Stimulated activated CD4-positive, alpha-beta T cell treated with anti-CD3 and anti-CD28 coated beads, Interleukin-12 subunit alpha, Interleukin-12 subunit beta, amount 100 ng/mL, for 48 hours (primary cell): ENCODE results near the gene TRDMT1.
A peak's percentile ranks its signal among the peaks of the same experiment; 100 is the strongest.
"Not testable (repeated sequence)": the region's sequence is repeated elsewhere in the genome, so short reads cannot be mapped to it uniquely, and the experiment has no call there.

Experiments
- DNase-seq, 3 donors: peaks; one replicate each; pipeline ENCODE4 v3.0.0-alpha.2; 2020; ENCODE audit warnings: low read depth in 2 of 3, low spot score in 1 of 3

TRDMT1 gene

DNA sequence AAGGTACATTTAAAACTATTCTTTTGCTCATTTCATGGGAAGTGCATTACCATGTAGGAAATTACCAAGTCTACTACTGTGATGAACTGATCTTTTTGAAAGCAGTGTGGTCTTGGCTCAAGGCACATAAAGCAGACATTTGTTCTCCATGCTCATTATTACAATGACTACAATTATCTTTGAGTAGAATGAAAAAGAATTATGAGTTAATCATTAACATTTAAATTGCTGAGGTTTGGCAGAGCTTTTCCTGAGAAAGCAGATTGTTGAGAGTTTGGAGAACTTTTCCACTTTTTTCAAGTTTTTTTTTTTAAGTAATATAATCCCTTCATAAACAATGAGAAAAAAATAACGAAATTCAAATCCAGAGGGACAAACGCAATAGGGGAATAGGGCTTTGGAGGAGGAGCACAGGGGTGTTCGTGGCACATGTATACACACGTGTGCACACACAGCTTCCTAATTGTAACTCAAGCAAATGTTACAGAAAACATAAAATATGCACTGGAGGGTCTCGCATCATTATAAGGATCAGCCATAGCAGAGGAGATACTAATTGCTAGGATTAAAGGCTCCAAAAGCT is 62.9 kb downstream of the TRDMT1 start:
- no peak for DNase-seq

DNA sequence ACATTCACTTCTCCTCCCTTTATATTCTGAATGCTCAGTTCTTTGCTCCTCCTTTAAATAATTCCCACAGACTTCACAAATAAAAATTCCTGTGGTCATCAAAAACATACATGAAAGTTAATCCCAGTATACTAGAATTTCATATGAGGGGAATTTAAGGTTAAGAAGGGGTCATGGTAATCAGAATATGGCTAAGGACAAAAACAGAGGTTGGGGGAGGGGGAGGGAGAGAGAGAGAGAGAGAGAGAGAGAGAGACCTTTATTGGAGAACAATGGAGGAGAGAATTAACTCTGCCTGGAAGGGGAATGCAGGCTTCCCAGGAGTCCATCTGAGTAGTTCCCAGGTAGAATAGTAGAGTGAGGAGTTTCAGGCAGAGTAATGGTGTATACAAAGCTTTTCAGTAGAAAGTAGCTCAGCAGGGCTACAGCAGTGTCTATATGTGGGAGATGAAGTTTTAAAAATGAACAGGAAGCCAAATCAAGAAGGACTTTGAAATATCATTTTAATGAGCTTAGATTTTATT is 66.7 kb downstream of the TRDMT1 start:
- no peak for DNase-seq

GRCh38 chr10:17134282-17134681 is 67.2 kb downstream of the TRDMT1 start:
- DNase-seq: no peak

DNA sequence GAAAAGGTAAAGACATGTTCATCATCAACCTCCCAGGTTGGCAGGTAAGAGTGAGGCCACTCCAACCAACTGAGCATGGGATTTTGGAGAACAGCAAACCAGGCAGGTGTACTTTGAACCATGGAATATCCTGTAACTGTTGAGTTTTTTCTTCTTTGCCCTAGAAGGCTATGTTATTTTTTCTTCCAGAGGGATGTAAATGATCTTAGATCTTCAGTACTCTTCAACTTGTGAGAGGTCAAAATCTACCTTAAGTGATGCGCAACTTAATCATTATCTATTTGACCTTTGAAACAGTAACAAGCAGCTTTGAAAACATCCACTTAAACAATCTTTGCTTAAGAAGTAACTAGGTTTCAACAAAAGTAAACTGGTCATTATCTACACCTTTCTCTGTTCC is 71.7 kb downstream of the TRDMT1 start, which contains the start of gene CUBN:
TSS of gene CUBN (minus strand) at position 71 of the 400 bp plus-strand sequence. CDS start at position 25, 46 bp downstream.
- DNase-seq: no peak

- no peak for DNase-seq
Measured at GRCh38 chr10:17128261-17128660, 73.2 kb downstream of the TRDMT1 start.

DNA sequence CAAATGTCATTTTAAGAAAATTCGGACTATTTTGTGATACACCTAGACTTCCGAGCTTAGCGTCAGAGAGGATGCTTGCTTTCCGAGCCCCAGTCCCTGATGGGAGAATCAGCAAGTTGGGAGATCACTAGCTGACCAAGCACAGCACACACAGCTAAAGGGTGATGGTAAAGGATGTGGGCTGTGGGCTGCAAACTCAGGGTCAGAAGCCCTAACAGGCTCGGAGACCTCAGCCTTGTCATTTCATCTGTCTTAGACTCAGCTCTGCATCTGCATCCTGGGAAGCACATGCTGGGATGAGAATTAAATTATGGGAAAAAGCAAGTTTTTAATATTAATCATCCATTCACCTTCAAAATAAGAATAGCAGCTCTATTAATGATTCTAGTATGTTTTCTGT is 75.1 kb downstream of the TRDMT1 start:
- no peak for DNase-seq

DNA sequence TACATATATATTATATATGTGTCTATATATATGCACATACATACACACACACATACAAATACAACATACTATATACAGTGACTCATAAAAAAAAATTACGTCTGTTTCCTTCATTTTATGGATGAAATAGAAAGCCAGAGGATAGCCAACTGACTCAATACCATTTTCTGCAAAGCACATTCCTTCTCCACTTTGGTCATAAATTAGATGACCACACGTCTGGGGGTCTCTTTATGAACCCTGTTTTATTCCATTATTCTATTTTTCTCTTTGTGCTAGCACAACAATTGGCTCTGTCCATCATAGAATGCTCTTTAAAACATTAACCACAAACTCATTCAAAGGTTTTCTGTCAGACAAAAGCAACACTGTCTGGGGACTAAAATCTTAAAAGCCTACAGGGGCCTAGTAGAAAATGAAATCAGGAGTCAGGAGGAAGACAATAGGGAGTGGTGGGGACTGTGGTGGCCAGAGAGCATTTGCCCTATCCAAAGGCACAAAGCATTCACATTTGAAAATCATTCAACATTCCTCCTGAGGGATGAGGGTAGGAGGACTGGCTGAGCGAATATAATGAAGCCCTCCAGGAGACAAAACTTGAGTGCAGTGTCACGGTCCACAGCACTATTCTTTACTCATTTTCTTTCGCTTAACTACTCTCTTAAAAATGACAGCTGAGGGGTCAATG is 76.1 kb downstream of the TRDMT1 start:
- no peak for DNase-seq

DNA sequence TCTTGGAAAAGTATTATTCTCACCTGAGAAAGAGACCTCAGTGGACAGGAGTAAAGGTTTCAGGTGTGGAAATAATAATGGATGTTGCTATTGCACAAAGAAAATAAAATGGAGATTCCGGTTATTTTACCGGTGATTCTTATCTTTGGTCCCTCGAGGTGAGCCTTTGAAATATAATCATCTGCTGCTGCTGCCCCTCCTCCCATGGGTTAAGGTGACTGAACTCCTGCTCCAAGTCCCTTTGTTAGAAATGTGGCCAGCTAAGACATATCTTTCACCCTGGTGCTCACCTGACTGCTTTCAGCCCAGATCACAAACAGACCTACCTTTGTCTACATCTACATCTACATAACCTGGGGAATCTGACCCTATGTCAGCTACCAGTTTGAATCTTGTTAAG is 77.5 kb downstream of the TRDMT1 start:
- no peak for DNase-seq

- no peak for DNase-seq
Measured at GRCh38 chr10:17122726-17123661, 78.5 kb downstream of the TRDMT1 start.

GRCh38 chr10:17122052-17122451 is 79.4 kb downstream of the TRDMT1 start:
- no peak for DNase-seq

DNA sequence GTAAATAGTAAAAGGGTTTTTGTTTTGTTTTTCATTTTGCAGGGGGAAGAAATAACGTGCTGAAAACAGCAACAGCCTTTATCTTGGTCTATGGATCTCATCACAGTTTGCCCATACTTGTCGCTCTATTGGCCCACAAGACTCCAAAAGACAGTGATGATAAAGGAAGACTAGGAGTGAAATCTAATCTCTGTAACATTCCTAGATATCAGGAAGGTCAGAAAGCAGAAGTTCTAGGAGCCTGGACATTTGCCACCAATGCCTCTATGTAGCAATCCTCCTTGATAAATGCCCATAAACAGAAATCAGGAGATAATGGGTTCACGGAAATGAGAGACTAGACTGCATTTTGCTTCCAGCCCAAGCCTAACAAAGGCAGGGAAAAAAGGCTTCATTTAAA is 80.8 kb downstream of the TRDMT1 start:
- DNase-seq: no peak

- no peak for DNase-seq
Measured at GRCh38 chr10:17119845-17120244, 81.6 kb downstream of the TRDMT1 start.

GRCh38 chr10:17116193-17116592 is 85.3 kb downstream of the TRDMT1 start:
- no peak for DNase-seq

- no peak for DNase-seq
Measured at GRCh38 chr10:17115683-17116082, 85.8 kb downstream of the TRDMT1 start.

DNA sequence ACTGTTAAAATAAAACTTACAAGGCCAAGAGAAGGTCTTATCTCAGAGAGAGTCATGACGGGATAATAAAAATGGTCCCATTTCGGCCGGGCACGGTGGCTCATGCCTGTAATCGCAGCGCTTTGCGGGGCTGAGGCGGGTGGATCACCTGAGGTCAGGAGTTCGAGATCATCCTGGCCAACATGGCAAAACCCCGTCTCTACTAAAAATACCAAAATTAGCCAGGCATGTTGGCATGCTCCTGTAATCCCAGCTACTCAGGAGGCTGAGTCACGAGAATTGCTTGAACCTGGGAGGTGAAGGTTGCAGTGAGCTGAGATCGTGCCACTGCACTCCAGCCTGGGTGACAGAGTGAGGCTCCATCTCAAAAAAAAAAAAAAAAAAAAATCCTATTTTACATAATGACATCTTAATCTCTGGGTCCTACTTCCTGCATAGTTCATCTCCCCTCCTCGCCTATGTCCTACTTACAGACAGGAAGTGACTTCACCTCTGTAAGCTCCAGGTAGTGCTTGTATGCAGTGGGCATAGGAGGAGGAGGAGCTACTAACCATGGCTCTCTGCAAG is 86.5 kb downstream of the TRDMT1 start:
- not testable (repeated sequence) for DNase-seq

GRCh38 chr10:17113889-17114540 is 87.5 kb downstream of the TRDMT1 start:
- peak in 1 of 3 donors; percentile 1 for DNase-seq

DNA sequence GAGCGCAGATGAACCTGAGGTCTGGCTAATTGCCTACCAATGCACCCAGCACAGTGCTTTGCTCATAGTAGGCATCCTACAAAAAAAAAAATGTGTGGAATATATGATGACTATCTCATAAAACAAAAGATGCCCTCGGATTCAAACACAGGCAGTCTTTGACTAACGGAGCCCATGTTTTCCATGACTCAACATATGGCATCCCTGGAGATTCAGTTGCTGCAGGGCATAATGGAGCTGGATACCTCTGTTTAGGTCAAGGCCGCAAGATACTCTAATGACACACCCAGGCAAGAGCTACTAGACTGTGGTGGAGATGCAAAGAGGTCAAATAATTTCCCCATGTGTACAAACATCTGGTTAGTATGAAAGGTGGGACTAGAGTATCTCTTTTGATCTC is 88.1 kb downstream of the TRDMT1 start:
- no peak for DNase-seq

GRCh38 chr10:17112566-17112965 is 88.9 kb downstream of the TRDMT1 start:
- DNase-seq: no peak

DNA sequence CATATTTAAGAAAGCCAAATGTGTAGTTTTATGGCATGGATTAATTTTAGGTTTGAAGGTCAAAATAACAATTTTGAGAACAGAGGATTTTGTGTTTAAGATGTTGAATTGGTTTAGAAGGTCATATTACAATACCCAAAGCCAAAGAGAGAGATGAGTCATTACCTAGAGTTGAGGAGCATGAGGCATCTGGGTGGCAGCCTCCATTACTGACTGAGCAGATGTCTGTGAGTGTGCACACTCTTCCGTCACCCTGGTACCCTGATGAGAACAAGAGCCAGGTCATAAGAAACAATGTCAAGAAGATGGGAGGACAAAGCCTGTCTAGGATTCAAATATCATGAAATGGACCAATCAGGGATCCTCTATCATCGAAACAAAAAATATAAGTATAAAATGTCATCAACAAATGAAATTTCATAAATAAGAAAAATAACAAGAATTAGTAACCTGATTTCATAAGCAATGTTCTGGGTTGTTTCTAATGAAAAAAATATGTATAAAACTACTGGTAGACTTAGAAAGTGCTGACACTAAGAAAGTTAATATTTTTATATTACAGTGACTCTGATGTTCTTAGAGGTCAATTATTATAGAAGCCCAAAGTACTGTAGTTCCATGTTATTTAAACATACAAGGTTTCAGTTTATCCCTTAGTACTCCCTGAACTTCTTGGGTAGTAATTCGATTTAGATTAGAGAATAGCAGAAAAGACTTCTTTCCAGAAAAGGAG is 91.8 kb downstream of the TRDMT1 start:
- DNase-seq: peak in 1 of 3 donors; percentile 2

DNA sequence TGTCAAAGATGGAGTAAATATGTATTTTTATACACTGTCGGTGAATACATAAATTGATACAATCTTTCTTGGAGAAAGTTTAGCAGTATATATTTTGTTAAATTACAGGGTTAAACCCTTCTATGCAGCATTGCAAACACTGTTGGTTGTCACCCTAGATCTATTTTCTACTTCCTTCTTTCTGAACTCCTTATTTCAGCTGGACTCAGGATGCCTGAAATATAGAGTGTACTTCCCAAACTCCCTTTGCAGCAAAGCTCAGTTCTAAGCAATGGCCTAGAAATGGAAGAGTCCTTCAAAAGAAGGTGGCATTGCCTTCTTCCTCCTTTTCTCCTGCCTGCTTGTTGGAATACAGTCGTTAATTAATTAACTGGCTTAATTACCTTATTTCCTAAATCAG is 92.4 kb downstream of the TRDMT1 start:
- no peak for DNase-seq
